ENCODE measurements around the gene MYO1C.
A peak's percentile ranks its signal among the peaks of the same experiment; 100 is the strongest.
"Not testable (repeated sequence)": the region's sequence is repeated elsewhere in the genome, so short reads cannot be mapped to it uniquely, and the experiment has no call there.

MYO1C gene

GRCh38 chr17:1462164-1463112 lies 30.0 kb downstream of the MYO1C start:
- no peak for DNase-seq (ENCODE audit: low read depth in 2 of 2)

GRCh38 chr17:1461198-1461944 lies 31.1 kb downstream of the MYO1C start:
- no peak for DNase-seq (ENCODE audit: low read depth in 2 of 2)

- DNase-seq (ENCODE audit: low read depth in 2 of 2) = no peak
Measured at GRCh38 chr17:1460233-1460632, 32.3 kb downstream of the MYO1C start.

GRCh38 chr17:1455797-1456599 lies 36.5 kb downstream of the MYO1C start, which contains the start of gene CRK:
TSS of gene CRK (minus strand) at chr17:1456232. CDS start at chr17:1456117, 115 bp downstream.
- peak; percentile 98 for DNase-seq (ENCODE audit: low read depth in 2 of 2)

GRCh38 chr17:1455291-1455796 lies 37.1 kb downstream of the MYO1C start:
- DNase-seq (ENCODE audit: low read depth in 2 of 2) = peak in 1 of 2 donors; percentile 23

GRCh38 chr17:1454541-1454940 lies 37.9 kb downstream of the MYO1C start:
- no peak for DNase-seq (ENCODE audit: low read depth in 2 of 2)

- not testable (repeated sequence) for DNase-seq (ENCODE audit: low read depth in 2 of 2)
Measured at GRCh38 chr17:1453694-1454093, 38.8 kb downstream of the MYO1C start.

GRCh38 chr17:1452836-1453235 lies 39.6 kb downstream of the MYO1C start:
- no peak for DNase-seq (ENCODE audit: low read depth in 2 of 2)

GRCh38 chr17:1450261-1450660 lies 42.2 kb downstream of the MYO1C start:
- not testable (repeated sequence) for DNase-seq (ENCODE audit: low read depth in 2 of 2)

- no peak for DNase-seq (ENCODE audit: low read depth in 2 of 2)
Measured at GRCh38 chr17:1449412-1449967, 43.0 kb downstream of the MYO1C start.

- DNase-seq (ENCODE audit: low read depth in 2 of 2) = no peak
Measured at GRCh38 chr17:1447052-1447451, 45.4 kb downstream of the MYO1C start.

- no peak for DNase-seq (ENCODE audit: low read depth in 2 of 2)
Measured at GRCh38 chr17:1446201-1446600, 46.3 kb downstream of the MYO1C start.

GRCh38 chr17:1445695-1446094 lies 46.8 kb downstream of the MYO1C start:
- not testable (repeated sequence) for DNase-seq (ENCODE audit: low read depth in 2 of 2)

GRCh38 chr17:1442721-1443120 lies 49.8 kb downstream of the MYO1C start:
- not testable (repeated sequence) for DNase-seq (ENCODE audit: low read depth in 2 of 2)

- no peak for DNase-seq (ENCODE audit: low read depth in 2 of 2)
Measured at GRCh38 chr17:1442187-1442586, 50.3 kb downstream of the MYO1C start.

- DNase-seq (ENCODE audit: low read depth in 2 of 2) = no peak
Measured at GRCh38 chr17:1440921-1441320, 51.6 kb downstream of the MYO1C start.

GRCh38 chr17:1438593-1439083 lies 53.8 kb downstream of the MYO1C start:
- no peak for DNase-seq (ENCODE audit: low read depth in 2 of 2)

GRCh38 chr17:1435326-1435725 lies 57.2 kb downstream of the MYO1C start:
- DNase-seq (ENCODE audit: low read depth in 2 of 2) = no peak

- DNase-seq (ENCODE audit: low read depth in 2 of 2) = no peak
Measured at GRCh38 chr17:1434150-1434549, 58.3 kb downstream of the MYO1C start.

- no peak for DNase-seq (ENCODE audit: low read depth in 2 of 2)
Measured at GRCh38 chr17:1431631-1432104, 60.8 kb downstream of the MYO1C start.
